ENCODE data around the gene PPM1E.
"Not testable (repeated sequence)": the region's sequence is repeated elsewhere in the genome, so short reads cannot be mapped to it uniquely, and the experiment has no call there.

Gene PPM1E

DNA sequence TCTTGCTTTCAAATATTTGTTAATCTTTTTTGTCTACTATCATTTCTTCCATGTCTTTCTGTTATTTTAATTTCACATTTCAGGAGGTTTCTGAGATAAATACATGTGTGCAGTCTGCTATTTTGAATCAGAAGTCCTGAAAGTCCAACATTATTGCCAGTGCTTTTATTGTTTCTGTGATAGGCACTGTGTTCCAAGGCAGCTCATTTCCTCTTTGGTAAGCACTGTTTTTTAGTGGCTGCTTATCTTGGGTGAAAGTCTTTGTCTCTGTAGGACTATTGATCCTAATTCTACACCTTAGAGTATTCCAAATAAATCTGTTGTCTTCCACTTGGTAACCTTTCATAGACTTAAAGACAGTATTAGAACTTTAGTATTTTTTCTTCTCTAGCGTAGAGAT lies 76.1 kb downstream of the PPM1E start:
- H3K4me3 ChIP-seq (ENCODE audit: low read depth, low read length) = no peak overlapping the region
- no peak for TF ChIP-seq POLR2A (IDR thresholded peaks at IDR 0.05; ENCODE audit: extremely low read depth, insufficient read length)
- TF ChIP-seq, protein P1, sequence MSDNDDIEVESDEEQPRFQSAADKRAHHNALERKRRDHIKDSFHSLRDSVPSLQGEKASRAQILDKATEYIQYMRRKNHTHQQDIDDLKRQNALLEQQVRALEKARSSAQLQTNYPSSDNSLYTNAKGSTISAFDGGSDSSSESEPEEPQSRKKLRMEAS (IDR thresholded peaks at IDR 0.05; ENCODE audit: low read depth, low read length) = no peak
- TF ChIP-seq, protein P2, sequence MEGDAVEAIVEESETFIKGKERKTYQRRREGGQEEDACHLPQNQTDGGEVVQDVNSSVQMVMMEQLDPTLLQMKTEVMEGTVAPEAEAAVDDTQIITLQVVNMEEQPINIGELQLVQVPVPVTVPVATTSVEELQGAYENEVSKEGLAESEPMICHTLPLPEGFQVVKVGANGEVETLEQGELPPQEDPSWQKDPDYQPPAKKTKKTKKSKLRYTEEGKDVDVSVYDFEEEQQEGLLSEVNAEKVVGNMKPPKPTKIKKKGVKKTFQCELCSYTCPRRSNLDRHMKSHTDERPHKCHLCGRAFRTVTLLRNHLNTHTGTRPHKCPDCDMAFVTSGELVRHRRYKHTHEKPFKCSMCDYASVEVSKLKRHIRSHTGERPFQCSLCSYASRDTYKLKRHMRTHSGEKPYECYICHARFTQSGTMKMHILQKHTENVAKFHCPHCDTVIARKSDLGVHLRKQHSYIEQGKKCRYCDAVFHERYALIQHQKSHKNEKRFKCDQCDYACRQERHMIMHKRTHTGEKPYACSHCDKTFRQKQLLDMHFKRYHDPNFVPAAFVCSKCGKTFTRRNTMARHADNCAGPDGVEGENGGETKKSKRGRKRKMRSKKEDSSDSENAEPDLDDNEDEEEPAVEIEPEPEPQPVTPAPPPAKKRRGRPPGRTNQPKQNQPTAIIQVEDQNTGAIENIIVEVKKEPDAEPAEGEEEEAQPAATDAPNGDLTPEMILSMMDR (IDR thresholded peaks at IDR 0.05; ENCODE audit: low read depth, low read length) = no peak
- TF ChIP-seq MYC (IDR thresholded peaks at IDR 0.05; ENCODE audit: low read depth, low read length) = no peak
- DNase-seq (ENCODE audit: low read depth) = no peak

DNA sequence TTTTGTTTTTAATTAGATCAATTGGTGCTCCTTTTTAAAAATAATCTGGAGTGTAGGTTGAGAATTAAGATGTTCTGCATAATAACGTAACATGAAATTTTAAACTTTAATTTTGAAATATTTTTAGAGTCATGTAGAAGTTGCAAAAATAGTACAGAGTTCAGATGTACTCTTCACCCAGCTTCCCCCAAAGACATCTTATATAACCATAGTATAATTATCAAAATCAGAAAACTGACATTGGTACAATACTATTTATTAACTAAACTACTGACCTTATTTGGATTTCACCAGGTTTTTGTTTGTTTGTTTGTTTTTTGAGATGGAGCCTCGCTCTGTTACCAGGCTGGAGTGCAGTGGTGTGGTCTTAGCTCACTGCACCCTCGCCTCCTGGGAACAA lies 76.9 kb downstream of the PPM1E start:
- no peak overlapping the region for H3K4me3 ChIP-seq (ENCODE audit: low read depth, low read length)
- no peak for TF ChIP-seq POLR2A (IDR thresholded peaks at IDR 0.05; ENCODE audit: extremely low read depth, insufficient read length)
- TF ChIP-seq, protein P2 (IDR thresholded peaks at IDR 0.05; ENCODE audit: low read depth, low read length) = no peak
- TF ChIP-seq, protein P1 (IDR thresholded peaks at IDR 0.05; ENCODE audit: low read depth, low read length) = no peak
- no peak for DNase-seq (ENCODE audit: low read depth)

DNA sequence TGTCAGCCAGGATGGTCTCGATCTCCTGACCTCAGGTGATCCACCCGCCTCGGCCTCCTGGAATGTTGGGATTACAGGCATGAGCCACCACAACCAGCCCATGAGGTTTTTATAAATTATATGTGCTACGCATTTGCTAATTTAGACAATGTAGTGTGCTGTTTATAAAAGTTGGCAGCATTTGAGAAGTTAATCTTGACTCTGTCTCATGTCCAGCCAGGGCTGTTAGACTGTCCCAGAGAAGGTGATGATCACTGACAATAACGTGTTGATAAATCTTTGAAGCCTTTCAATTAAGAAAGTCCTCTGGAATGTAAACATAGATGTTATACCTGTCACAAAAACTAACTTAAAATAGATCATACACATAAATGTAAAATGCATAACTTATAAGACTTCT lies 82.0 kb downstream of the PPM1E start:
- TF ChIP-seq, protein P1 (IDR thresholded peaks at IDR 0.05; ENCODE audit: low read depth, low read length) = no peak
- TF ChIP-seq POLR2A (IDR thresholded peaks at IDR 0.05; ENCODE audit: extremely low read depth, insufficient read length) (no peak), MYC (IDR thresholded peaks at IDR 0.05; ENCODE audit: low read depth, low read length) (no peak)
- TF ChIP-seq, protein P2 (IDR thresholded peaks at IDR 0.05; ENCODE audit: low read depth, low read length) = no peak

DNA sequence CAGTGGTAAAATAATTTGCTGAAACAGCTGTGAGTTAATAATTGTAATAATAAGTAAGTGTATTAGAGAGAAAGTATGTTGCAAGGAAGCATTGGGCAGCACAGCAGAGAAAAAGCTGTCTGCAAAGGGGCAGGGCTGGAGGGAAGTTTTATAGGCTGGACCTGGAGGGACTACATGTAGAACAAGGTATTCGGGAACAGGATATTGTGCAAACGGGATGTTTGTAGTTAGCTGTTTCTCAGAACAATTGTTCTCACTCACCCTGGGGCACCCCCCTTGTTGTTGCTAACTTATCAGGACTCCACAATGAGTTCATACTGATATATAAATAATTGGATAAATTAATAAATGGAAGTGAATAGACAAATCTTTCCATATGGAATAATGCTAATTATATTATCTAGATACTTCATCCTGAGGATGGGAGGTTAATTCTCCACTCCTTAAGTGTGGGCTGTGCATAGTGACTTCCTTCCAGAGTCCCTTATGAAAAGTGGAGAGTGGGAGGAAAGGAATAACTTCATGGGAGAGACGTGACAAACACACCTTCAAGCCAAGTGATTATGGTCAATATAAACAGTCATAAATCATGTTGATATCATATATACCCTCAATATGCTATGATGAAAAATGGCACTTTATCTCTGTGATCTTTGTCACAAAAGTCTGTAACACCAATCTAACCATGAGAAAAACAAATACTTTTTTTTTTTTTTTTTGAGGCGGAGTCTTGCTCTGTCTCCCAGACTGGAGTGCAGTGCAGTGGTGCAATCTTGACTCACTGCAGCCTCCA lies 85.4 kb downstream of the PPM1E start:
- DNase-seq (ENCODE audit: low read depth) = peak; percentile 18
- TF ChIP-seq MYC (IDR thresholded peaks at IDR 0.05; ENCODE audit: low read depth, low read length) (no peak), POLR2A (IDR thresholded peaks at IDR 0.05; ENCODE audit: extremely low read depth, insufficient read length) (no peak)
- TF ChIP-seq, protein P1 (IDR thresholded peaks at IDR 0.05; ENCODE audit: low read depth, low read length) = no peak
- TF ChIP-seq, protein P2 (IDR thresholded peaks at IDR 0.05; ENCODE audit: low read depth, low read length) = no peak
- no peak overlapping the region for H3K4me3 ChIP-seq (ENCODE audit: low read depth, low read length)

More for the DNA sequence above, 82.0 kb downstream of the PPM1E start:
- no peak overlapping the region for H3K4me3 ChIP-seq (ENCODE audit: low read depth, low read length)
- no peak for DNase-seq (ENCODE audit: low read depth)

DNA sequence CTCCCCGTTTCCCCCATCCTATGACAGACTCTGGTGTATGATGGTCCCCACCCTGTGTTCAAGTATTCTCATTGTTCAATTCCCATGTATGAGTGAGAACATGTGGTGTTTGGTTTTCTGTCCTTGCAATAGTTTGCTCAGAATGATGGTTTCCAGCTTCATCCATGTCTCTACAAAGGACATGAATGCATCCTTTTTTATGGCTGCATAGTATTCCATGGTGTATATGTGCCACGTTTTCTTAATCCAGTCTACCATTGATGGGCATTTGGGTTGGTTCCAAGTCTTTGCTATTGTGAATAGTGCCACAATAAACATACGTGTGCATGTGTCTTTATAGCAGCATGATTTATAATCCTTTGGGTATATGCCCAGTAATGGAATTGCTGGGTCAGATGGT lies 90.8 kb downstream of the PPM1E start:
- DNase-seq (ENCODE audit: low read depth); H3K4me3 ChIP-seq (ENCODE audit: low read depth, low read length): not testable (repeated sequence)

DNA sequence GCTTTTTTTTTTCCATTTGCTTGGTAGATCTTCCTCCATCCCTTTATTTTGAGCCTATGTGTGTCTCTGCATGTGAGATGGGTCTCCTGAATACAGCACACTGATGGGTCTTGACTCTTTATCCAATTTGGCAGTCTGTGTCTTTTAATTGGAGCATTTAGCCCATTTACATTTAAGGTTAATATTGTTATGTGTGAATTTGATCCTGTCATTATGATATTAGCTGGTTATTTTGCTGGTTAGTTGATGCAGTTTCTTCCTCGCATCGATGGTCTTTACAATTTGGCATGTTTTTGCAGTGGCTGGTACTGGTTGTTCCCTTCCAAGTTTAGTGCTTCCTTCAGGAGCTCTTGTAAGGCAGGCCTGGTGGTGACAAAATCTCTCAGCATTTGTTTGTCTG lies 94.5 kb downstream of the PPM1E start:
- not testable (repeated sequence) for DNase-seq (ENCODE audit: low read depth); H3K4me3 ChIP-seq (ENCODE audit: low read depth, low read length)

DNA sequence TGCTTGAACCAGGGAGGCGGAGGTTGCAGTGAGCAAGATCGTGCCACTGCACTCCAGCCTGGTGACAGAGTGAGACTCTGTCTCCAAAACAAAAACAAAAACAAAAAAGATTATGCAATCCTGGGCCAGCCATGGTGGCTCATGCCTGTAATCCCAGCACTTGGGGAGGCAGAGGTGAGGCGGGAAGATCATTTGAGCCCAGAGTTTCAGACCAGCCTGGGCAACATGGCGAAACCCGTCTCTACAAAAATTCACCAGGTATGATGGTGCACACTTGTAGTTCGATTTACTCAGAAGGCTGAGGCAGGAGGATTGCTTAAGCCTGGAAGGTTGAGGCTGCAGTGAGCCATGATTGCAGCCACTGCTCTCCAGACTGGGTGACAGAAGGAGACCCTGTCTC lies 109.6 kb downstream of the PPM1E start:
- TF ChIP-seq, protein P1 (IDR thresholded peaks at IDR 0.05; ENCODE audit: low read depth, low read length) = no peak
- no peak for TF ChIP-seq POLR2A (IDR thresholded peaks at IDR 0.05; ENCODE audit: extremely low read depth, insufficient read length)
- TF ChIP-seq MYC (IDR thresholded peaks at IDR 0.05; ENCODE audit: low read depth, low read length) = no peak
- TF ChIP-seq, protein P2 (IDR thresholded peaks at IDR 0.05; ENCODE audit: low read depth, low read length) = no peak
- no peak overlapping the region for H3K4me3 ChIP-seq (ENCODE audit: low read depth, low read length)
- no peak for DNase-seq (ENCODE audit: low read depth)
